ENCODE results near the gene FOXP1. TPM values are rescaled to one million over a fixed set of nuclear protein-coding genes. Genes with fewer than 3 reads are reported as not detected.

The FOXP1 gene
- total RNA-seq, 2 experiments from 2014 or later: 116 to 131 TPM

DNA sequence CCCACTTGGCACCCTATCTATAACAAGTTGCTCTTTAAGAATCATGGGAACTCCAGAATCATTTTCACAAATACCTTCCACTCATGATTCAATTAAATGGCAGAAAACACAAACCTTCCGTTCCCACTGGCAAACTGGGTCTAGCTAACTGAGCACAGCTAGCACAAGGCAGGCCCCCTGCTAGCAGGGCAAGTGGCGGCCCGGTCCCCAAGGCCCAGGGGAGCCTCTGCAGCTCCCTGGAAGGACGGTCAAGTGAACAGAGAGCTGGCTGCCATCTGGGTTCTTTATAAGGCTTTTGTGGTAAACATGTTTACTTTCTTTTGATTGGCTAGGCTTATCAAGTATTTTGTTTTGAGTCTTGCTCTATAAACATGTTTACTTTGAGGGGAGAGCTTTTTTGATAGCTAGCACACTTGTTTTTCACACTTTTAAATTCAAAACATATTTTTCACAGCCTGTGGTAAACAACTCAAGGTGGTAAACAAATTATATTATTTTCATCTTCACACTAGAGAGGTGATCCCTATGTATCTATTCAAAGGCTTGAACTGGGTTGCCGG lies 81.4 kb downstream of the FOXP1 start:
- Mint-ChIP-seq H3K4me3 (no peak overlapping the region), H3K27me3 (peaks cover 2% of the 10 kb centered on the region), H3K4me1 (peaks cover 42% of the 10 kb centered on the region), H3K27ac (no peak overlapping the region), H3K9me3 (peaks cover 10% of the 10 kb centered on the region), H3K36me3 (ENCODE audit: low read depth) (peaks cover 13% of the 10 kb centered on the region)
- CTCF ChIA-PET: interaction anchor here (1.9 kb wide), 1 partner anchor 11 kb away, joined by 10 read pairs; no protein-coding TSS in a partner anchor
- POLR2A ChIA-PET: no interaction called here
- DNase-seq: no peak

DNA sequence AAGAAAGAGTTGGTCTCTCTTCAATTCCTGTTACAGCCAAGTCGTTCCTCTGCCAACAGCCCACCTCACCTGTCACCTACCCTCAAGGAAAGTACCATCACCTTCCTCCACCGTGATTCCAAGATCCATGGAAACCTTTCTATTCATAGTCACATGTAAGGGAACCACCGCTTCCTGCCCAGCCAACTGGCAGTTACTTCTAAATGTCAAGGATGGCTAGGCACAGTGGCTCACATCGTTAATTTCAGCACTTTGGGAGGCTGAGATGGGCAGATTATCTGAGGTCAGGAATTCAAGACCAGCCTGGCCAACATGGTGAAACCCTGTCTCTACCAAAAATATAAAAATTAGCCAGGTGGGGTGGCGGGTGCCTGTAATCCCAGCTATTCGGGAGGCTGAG lies 82.8 kb downstream of the FOXP1 start:
- Mint-ChIP-seq H3K27me3 (peaks cover 2% of the 10 kb centered on the region), H3K36me3 (ENCODE audit: low read depth) (peaks cover 16% of the 10 kb centered on the region), H3K4me1 (peaks cover 56% of the 10 kb centered on the region), H3K27ac (no peak overlapping the region), H3K4me3 (no peak overlapping the region), H3K9me3 (peaks cover 10% of the 10 kb centered on the region)
- CTCF ChIA-PET: no interaction called here
- POLR2A ChIA-PET: no interaction called here
- DNase-seq: no peak

DNA sequence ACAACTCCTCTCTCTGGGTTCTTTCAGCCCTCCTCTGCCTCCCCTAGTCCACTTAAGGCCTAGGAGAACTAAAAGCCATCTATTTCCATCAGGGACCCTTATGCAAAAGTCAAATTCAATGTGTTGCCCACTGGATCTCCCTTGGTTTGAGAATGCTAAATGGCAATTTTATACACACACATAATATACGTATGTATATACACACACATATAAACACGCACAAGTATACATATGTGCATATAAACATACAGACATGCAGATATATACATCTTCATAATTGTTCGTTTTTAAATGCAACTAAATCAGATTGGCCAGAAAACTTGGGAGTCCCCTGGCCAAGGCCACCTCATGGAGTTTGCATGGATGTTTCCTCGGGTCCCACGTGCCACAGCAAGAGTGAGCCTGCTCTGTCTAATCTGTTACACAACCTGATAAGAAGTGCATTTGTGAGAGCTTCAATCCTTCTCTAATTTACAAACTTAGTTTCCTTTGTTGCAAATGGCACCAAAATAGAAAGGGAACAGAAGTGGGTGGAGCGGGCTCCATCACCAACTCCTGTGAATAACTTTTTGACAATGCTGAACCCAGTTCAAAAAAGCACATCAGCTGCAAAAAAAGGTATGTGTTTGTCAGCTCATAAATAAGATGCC lies 84.2 kb downstream of the FOXP1 start:
- ChIA-PET CTCF (no interaction called here), POLR2A (no interaction called here)
- peaks cover 14% of the 10 kb centered on the region for H3K9me3 Mint-ChIP-seq
- peaks cover 21% of the 10 kb centered on the region for H3K36me3 Mint-ChIP-seq (ENCODE audit: low read depth)
- H3K4me1 Mint-ChIP-seq: peaks cover 66% of the 10 kb centered on the region
- H3K27ac Mint-ChIP-seq: no peak overlapping the region
- no peak overlapping the region for H3K4me3 Mint-ChIP-seq
- DNase-seq: no peak
- H3K27me3 Mint-ChIP-seq: no peaks in the 10 kb centered on the region

DNA sequence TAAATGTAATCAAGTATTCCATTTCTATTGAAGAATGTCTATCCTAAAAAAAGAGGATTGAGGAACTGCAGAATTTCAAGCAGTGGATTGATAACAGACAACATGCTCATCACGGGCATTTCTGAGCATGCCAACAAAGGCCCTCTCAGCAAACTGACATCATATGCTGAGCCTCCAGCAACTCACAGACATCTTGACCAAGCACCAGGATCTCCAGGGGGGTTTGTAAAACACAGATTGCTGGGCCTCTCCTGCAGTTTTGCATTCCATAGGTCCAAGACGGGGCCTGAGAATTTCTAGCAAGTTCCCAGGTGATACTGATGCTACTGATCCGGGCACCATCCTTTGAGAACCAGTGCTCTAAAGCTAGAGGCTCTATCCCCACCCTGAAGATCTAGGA lies 85.0 kb downstream of the FOXP1 start:
- Mint-ChIP-seq H3K27ac (no peak overlapping the region), H3K36me3 (ENCODE audit: low read depth) (peaks cover 23% of the 10 kb centered on the region), H3K9me3 (peaks cover 14% of the 10 kb centered on the region), H3K4me3 (no peak overlapping the region), H3K4me1 (peaks cover 64% of the 10 kb centered on the region), H3K27me3 (no peaks in the 10 kb centered on the region)
- CTCF ChIA-PET: interaction anchor here (0.9 to 1.1 kb wide), 2 partner anchors 14 to 44 kb away, joined by 3 to 4 read pairs; no protein-coding TSS in a partner anchor
- DNase-seq: no peak
- POLR2A ChIA-PET: no interaction called here

DNA sequence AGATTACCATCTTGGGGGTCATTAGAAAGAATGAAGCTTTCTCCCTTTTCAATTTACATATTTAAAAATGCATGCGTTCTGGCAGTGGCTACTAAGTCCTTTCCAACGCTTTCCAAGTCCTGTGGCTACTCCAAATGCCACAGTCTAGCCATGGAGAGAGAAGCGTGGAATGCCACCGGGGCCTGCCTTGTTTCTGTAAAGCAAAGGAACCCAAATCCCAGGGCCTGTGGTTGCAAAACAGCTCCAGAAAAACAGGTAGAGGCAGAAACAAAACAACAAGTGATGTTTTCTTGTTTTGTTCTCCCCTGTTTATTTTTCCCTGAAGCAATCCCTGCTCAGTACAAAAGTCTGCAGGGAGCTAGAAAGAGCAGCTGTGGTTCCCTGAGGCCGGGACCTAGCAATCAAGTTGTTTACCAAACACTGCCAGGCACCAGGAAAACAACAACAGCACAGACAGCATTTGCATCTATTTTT lies 85.5 kb downstream of the FOXP1 start:
- no peaks in the 10 kb centered on the region for H3K27me3 Mint-ChIP-seq
- H3K9me3 Mint-ChIP-seq: peaks cover 14% of the 10 kb centered on the region
- ChIA-PET CTCF (interaction anchor here (0.9 to 1.1 kb wide), 2 partner anchors 14 to 44 kb away, joined by 3 to 4 read pairs; no protein-coding TSS in a partner anchor), POLR2A (no interaction called here)
- H3K4me1 Mint-ChIP-seq: peaks cover 68% of the 10 kb centered on the region
- H3K36me3 Mint-ChIP-seq (ENCODE audit: low read depth): peaks cover 28% of the 10 kb centered on the region
- H3K27ac Mint-ChIP-seq: no peak overlapping the region
- DNase-seq: no peak
- H3K4me3 Mint-ChIP-seq: no peak overlapping the region

DNA sequence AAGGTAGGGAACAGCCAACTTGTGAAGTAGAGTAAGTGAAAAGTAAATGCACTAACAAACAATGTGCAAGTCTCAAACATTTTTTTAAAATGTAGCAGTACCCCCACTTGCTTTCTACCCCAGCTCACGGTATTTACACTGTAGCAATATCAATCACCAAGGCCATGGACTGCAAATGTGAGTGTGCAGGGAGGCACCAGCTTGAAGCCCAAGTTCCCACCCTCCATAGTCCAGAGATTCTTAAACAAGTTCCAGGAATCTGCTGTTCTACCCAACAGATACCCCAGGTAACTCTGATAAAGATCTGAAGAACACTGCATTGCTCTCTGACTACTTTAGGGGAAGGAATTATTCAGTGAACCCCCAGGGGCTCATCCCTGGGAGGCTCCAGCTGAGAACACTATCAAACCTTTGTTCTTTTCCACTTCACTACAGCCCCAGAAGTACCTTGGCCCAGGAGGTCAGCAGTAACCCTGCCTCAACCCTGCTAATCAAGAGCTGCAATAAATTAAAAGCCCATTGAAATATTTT lies 86.1 kb downstream of the FOXP1 start:
- Mint-ChIP-seq H3K27me3 (no peaks in the 10 kb centered on the region), H3K36me3 (ENCODE audit: low read depth) (peaks cover 34% of the 10 kb centered on the region), H3K4me1 (peaks cover 72% of the 10 kb centered on the region), H3K4me3 (no peak overlapping the region), H3K27ac (no peak overlapping the region), H3K9me3 (peaks cover 19% of the 10 kb centered on the region)
- ChIA-PET CTCF (interaction anchor here (0.9 to 2.0 kb wide), 4 partner anchors 15 to 100 kb away, joined by 3 to 7 read pairs (median 4); no protein-coding TSS in a partner anchor), POLR2A (no interaction called here)
- no peak for DNase-seq

DNA sequence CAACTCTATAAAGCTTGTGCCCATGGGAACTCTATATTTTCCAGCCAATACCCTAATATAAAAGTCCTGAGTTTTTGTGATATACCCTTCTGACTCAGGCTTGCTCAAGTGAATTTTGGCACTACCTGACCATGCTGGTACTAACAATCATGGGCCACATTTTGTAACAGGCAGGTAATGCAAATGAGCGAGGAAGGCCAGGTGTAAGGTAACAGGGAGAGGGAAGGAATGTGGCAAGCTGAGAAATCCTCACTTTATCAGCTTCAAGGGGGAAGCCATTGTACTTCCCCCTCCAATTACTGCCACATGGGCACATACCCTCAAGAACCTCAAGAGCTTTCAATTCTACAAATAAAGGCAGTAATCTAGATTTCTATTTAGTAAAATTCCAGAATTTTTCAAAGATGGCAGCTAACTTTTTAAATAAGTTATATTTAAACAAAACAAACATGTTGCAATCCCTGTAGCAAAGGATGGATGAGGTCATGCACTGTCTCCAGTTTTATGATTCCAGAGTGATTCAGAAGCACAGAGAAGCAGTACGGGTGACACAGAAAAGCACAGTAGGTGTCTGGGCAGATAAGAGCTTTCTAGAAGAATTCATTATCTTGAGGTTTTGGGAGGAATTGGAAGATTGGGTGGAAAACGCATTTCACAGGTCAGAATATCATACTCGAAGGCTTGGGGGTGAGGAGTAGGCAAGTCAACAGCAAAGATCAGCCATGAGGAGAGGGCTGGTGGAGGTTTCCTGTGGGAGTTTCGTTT lies 87.6 kb downstream of the FOXP1 start:
- peak; percentile 16 for DNase-seq
- peaks cover 38% of the 10 kb centered on the region for H3K36me3 Mint-ChIP-seq (ENCODE audit: low read depth)
- peak overlapping the region; percentile 42 for H3K4me3 Mint-ChIP-seq
- peaks cover 72% of the 10 kb centered on the region for H3K4me1 Mint-ChIP-seq
- H3K27me3 Mint-ChIP-seq: no peaks in the 10 kb centered on the region
- H3K27ac Mint-ChIP-seq: peak overlapping the region; percentile 85
- CTCF ChIA-PET: interaction anchor here (0.6 to 2.0 kb wide), 6 partner anchors 8 to 490 kb away, joined by 3 to 7 read pairs (median 3); no protein-coding TSS in a partner anchor
- H3K9me3 Mint-ChIP-seq: peaks cover 23% of the 10 kb centered on the region
- POLR2A ChIA-PET: no interaction called here

DNA sequence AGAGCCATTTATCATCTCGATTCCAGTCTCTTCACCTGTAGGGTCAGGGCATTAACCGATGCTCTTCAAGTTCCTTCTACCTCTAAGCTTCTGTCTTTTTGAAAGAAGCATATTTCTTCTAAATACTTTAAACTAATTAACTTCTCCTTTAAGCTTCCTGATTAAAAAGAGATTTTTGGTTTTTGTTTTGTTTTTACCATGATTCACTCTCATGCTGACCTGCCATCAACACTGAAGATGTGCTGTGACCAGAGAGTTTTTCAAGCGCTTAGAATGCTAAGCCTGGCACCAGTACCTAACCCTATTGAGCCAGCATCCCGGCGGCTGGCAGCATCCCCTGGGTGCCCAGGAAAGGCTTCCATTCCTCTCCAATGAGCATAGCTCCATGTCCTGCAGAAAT lies 89.3 kb downstream of the FOXP1 start:
- Mint-ChIP-seq H3K36me3 (ENCODE audit: low read depth) (peaks cover 43% of the 10 kb centered on the region), H3K27me3 (no peaks in the 10 kb centered on the region), H3K4me3 (no peak overlapping the region), H3K27ac (peak overlapping the region; percentile 83), H3K9me3 (peaks cover 24% of the 10 kb centered on the region), H3K4me1 (peaks cover 81% of the 10 kb centered on the region)
- CTCF ChIA-PET: interaction anchor here (1.0 kb wide), 1 partner anchor 16 kb away, joined by 4 read pairs; no protein-coding TSS in a partner anchor
- DNase-seq: no peak
- POLR2A ChIA-PET: interaction anchor here (0.6 kb wide), 1 partner anchor 13 kb away, joined by 4 read pairs; no protein-coding TSS in a partner anchor

DNA sequence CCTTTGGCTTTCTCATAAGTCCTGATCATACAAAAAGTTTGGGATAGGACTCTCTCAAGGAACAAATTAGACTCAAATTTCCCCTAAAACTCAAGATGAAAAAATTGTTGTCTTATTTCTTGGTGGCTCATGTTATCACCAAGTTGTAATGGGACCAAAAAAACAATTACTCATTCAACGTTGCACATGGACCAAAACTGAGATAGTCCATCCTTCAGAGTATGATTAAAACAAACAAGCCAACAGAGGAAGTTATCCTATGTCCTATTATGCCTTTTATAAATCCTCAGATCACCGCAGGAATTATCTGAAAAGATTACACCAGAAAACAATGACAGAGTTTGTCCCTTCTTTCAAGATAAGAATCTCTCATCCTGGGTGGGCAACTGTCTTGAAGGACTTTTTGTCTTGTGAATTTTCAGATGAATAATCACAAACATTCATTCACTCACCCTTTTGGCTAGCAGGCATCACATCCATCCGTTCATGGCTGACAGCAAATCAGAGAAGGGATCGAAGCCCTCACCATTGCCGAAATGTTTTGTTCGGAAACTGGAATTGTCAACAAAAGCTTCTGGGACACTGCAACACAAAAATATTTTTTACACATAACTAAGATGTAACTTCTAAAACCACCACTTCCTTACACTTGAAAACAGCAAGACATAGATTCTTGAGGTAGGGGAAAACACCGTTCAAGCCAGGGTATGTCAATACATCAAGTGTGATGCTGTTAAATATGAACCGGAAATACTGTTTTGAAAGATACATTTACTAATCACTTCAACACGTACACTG lies 90.4 kb downstream of the FOXP1 start:
- POLR2A ChIA-PET: no interaction called here
- H3K9me3 Mint-ChIP-seq: peaks cover 26% of the 10 kb centered on the region
- DNase-seq: peak; percentile 52
- peak overlapping the region; percentile 64 for H3K4me3 Mint-ChIP-seq
- peak overlapping the region; percentile 92 for H3K27ac Mint-ChIP-seq
- peaks cover 51% of the 10 kb centered on the region for H3K36me3 Mint-ChIP-seq (ENCODE audit: low read depth)
- CTCF ChIA-PET: no interaction called here
- peaks cover 83% of the 10 kb centered on the region for H3K4me1 Mint-ChIP-seq
- H3K27me3 Mint-ChIP-seq: no peaks in the 10 kb centered on the region

DNA sequence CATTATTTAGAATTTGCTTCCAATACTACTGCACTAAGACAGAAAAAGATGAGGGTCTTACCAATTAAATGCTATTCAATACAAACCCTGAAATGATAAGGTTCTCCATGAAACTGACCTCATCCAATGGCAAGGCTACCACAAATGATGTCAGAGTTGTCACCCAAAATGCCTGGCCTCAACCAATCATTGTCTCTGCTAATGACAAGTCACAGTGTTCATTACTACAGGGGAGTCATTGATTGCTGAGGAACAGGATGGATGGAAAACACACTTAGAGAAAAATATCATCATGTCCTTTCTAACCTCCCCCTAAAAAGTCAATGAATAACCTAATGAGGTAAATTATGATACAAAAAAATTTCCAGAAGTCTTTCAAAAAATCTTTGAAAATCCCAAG lies 91.0 kb downstream of the FOXP1 start:
- Mint-ChIP-seq H3K9me3 (peaks cover 26% of the 10 kb centered on the region), H3K4me1 (peaks cover 86% of the 10 kb centered on the region), H3K27ac (peak overlapping the region; percentile 92), H3K27me3 (no peaks in the 10 kb centered on the region), H3K4me3 (peak overlapping the region; percentile 64), H3K36me3 (ENCODE audit: low read depth) (peaks cover 52% of the 10 kb centered on the region)
- no peak for DNase-seq
- CTCF ChIA-PET: no interaction called here
- POLR2A ChIA-PET: no interaction called here

DNA sequence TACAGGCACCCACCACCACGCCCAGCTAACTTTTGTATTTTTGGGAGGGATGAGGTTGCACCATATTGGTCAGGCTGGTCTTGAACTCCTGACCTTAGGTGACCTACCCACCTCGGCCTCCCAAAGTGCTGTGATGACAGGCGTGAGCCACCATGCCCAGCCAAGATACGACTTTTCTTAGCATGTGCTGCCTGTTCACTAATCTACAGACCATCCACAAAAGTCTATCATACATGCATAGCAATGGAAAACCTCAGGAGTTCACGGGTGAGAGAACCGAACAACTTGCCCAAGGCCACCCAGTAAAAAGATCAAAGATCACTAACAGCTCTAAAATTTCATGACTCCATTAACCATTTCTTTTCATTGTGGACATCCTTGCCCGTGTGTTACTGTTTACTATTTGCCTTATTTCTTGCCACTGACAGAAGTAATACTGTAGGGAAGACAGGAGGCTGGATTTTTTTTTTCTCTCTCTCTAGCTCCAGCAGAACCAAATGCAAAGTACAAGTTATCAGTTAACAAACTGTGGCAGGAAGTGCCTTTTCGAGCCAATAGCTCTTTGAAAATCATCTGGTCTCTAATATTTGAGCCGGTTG lies 92.3 kb downstream of the FOXP1 start:
- Mint-ChIP-seq H3K4me1 (peaks cover 84% of the 10 kb centered on the region), H3K4me3 (no peak overlapping the region), H3K9me3 (peaks cover 26% of the 10 kb centered on the region), H3K27ac (peak overlapping the region; percentile 76), H3K27me3 (no peaks in the 10 kb centered on the region), H3K36me3 (ENCODE audit: low read depth) (peaks cover 51% of the 10 kb centered on the region)
- no peak for DNase-seq
- POLR2A ChIA-PET: no interaction called here
- CTCF ChIA-PET: interaction anchor here (0.6 to 1.8 kb wide), 5 partner anchors 11 to 178 kb away, joined by 3 to 10 read pairs (median 4); no protein-coding TSS in a partner anchor

DNA sequence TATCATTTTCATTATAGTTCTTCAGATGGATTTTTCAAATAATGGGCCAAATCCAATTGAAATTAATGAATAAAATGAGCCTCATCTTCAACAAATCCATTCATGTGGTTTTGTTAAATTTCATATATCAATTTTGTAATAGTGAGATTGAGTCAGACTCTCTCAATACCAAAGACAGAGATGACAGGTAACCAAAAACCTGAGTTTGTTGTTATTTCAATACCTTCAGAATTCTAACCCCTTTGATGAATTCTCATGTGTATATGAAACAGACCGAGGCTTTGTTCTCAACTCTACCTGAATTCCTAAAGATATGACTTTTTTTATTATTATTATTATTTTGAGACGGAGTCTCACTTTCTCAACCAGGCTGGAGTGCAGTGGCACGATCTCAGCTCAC lies 92.8 kb downstream of the FOXP1 start:
- CTCF ChIA-PET: interaction anchor here (0.6 to 1.8 kb wide), 5 partner anchors 11 to 178 kb away, joined by 3 to 10 read pairs (median 4); no protein-coding TSS in a partner anchor
- Mint-ChIP-seq H3K9me3 (peaks cover 26% of the 10 kb centered on the region), H3K36me3 (ENCODE audit: low read depth) (peaks cover 53% of the 10 kb centered on the region), H3K27me3 (no peaks in the 10 kb centered on the region), H3K4me1 (peaks cover 82% of the 10 kb centered on the region), H3K27ac (no peak overlapping the region), H3K4me3 (no peak overlapping the region)
- no peak for DNase-seq
- POLR2A ChIA-PET: no interaction called here

Measured in activated CD4-positive, alpha-beta T cell treated with anti-CD3 and anti-CD28 coated beads, Interleukin-2, amount 10 ng/mL, durations not matched to agents 7 days and 5 days (primary cell).